ENCODE data around the gene GRHL3.
"Not testable (repeated sequence)": the region's sequence is repeated elsewhere in the genome, so short reads cannot be mapped to it uniquely, and the experiment has no call there.

The GRHL3 gene

GRCh38 chr1:24319312-24319863 lies at the start of gene GRHL3:
Gene GRHL3, plus strand, starts transcription at chr1:24319357. Its CDS starts 195 bp downstream, at chr1:24319552.
- DNase-seq (ENCODE audit: low read depth in 3 of 3) = no peak

- DNase-seq (ENCODE audit: low read depth in 3 of 3) = not testable (repeated sequence)
Measured at GRCh38 chr1:24274203-24275103, 44.7 kb upstream of the GRHL3 start.

GRCh38 chr1:24275104-24275410 lies 44.1 kb upstream of the GRHL3 start:
- no peak for DNase-seq (ENCODE audit: low read depth in 3 of 3)

DNA sequence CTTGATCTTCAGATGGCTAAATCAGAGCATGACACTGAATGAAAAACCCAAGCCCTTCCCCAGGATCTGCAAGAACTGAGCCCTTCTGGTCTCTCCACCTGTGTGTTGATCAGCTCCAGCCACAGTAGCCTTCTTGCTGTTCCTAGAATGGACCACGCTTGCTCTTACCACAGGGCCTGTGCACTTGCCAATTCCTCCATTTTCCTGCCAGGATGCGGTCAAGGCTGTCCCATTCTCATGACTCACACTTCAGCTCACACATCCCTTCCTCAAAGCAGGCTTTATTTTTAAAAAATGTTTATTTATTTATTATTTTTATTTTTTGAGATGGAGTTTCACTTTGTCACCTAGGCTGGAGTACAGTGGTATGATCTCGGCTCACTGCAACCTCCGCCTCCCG lies 43.6 kb upstream of the GRHL3 start:
- DNase-seq (ENCODE audit: low read depth in 3 of 3) = no peak

GRCh38 chr1:24276791-24277190 lies 42.4 kb upstream of the GRHL3 start:
- DNase-seq (ENCODE audit: low read depth in 3 of 3) = no peak

- DNase-seq (ENCODE audit: low read depth in 3 of 3) = no peak
Measured at GRCh38 chr1:24277420-24278169, 41.6 kb upstream of the GRHL3 start.

DNA sequence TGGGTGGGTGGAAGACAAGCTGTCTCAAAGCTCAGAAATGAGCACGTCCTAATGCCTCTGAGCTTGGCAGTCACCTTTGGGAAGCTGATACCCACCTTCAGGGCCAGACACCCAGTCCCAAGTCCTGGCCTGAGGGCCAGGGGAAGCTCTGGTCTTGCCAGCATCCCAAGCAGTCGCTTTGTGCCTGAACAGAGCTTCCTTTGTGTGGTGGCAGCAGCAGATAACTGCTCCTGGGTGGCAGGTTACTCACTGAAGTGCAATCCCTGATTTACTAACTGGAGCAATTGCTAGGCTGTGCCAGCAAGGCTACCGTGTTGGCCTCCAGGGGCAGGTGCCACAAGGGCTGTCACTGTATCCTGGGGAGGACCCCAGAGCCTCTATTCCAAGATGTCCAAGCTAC lies 40.4 kb upstream of the GRHL3 start:
- no peak for DNase-seq (ENCODE audit: low read depth in 3 of 3)

DNA sequence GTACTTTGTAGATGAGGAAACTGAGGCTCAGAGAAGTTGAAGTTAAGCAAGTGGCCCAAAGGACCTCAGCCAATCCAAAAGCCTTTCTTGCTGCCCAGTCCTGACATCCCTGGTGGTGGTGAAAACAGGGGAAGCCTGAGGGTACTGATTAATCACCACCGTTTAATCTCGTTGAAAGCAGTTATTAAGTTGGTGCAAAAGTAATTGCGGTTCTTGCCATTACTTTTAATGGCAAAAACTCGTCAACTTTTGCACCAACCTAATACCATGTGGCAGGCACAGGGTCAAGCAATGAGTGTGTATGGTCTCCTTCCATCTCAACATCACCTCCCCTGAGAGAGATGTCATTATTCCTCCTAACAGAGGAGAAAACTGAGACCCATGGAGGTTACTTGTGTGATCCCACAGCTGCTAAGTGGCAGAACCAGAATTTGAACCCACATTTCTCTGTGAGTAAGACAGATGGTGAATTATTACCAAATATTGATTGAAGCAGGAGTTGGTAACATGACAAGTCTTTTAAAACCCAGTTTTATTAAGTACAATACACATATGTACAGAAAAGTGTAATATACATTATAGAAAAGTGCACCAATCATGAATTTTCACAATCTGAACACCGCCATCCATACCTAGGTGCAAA lies 39.4 kb upstream of the GRHL3 start:
- DNase-seq (ENCODE audit: low read depth in 3 of 3) = no peak

- no peak for DNase-seq (ENCODE audit: low read depth in 3 of 3)
Measured at GRCh38 chr1:24281591-24281990, 37.6 kb upstream of the GRHL3 start.

- DNase-seq (ENCODE audit: low read depth in 3 of 3) = no peak
Measured at GRCh38 chr1:24282491-24282890, 36.7 kb upstream of the GRHL3 start.

GRCh38 chr1:24283326-24284155 lies 35.6 kb upstream of the GRHL3 start:
- DNase-seq (ENCODE audit: low read depth in 3 of 3) = no peak

DNA sequence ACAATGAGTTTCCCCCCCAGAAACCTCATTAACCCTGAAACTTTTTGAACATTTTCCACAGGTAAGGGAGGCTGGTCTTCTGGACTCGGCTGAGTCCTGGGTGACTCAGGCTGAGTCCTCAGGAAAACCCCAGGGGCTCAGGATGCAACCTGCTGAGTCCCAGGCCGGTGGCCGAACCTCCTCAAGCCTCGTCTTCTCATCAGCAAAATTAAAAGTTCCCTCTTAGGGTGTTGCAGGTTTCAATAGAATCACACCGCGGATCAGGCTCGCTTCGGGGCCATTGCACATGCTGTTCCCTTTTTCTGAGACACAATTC lies 35.0 kb upstream of the GRHL3 start:
- DNase-seq (ENCODE audit: low read depth in 3 of 3) = no peak

GRCh38 chr1:24285231-24285630 lies 33.9 kb upstream of the GRHL3 start:
- DNase-seq (ENCODE audit: low read depth in 3 of 3) = no peak

DNA sequence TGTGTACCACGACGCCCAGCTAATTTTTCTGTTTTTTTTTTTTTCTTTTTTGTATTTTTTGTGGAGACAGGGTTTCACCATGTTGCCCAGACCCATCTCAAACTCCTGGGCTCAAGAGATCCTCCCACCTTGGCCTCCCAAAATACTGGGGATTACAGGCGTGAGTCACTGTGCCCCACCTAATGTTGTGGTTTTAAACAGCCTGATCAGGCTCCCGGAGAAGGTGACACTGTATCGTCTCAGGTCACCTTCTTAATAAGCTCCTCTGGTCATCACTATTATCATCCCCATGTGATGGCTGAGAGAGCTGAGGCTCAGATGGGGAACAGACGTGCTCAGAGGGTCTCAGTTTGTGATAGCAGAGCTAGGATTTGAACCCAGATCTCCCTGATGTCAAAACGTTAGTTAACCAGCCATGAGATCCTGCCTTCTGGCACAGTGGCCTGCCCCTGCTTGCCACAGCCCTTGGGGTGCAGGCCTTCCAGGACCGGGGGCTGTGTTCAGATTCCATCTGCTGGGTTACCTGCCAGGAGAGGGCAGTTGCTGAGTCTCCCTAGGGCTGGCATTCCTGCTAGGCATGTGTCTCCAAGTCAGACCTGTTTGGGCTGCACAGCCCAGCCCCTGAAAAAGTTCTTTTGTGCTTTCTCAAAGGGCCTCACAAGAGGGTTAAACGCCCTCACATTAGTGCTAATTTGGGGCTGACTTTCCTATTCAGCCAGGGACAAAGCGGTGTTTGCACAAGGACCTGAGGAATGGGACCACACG lies 32.7 kb upstream of the GRHL3 start:
- DNase-seq (ENCODE audit: low read depth in 3 of 3) = no peak

DNA sequence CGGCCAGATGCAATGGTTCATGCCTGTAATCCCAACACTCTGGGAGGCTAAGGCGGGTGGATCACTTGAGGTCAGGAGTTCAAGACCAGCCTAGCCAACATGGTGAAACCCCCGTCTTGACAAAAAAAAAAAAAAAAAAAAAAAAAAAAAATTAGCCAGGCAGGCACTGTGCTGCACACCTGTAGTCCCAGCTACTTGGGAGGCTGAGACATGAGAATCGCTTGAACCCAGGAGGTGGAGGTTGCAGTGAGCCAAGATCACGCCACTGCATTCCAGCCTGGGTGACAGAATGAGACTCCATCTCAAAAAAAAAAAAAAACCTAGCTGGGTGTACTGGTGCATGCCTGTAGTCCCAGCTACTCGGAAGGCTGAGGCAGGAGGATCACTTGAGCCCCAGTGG lies 31.4 kb upstream of the GRHL3 start:
- not testable (repeated sequence) for DNase-seq (ENCODE audit: low read depth in 3 of 3)

DNA sequence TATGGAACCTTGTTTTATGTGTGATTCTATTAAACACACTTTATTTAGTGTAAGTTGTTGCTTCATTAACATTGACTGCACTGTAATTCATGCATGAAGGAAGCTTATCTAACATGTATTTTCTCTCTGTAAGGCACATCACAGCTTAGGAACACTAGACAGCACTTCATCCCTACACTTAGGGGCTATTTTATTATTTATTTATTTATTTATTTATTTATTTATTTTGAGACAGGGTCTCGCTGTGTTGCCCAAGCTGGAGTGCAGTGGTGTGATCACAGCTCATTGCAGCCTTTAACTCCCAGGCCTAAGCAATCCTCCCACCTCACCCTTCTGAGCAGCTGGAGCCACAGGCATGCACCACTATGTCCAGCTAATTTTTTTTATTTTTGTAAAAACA lies 30.7 kb upstream of the GRHL3 start:
- DNase-seq (ENCODE audit: low read depth in 3 of 3) = no peak

DNA sequence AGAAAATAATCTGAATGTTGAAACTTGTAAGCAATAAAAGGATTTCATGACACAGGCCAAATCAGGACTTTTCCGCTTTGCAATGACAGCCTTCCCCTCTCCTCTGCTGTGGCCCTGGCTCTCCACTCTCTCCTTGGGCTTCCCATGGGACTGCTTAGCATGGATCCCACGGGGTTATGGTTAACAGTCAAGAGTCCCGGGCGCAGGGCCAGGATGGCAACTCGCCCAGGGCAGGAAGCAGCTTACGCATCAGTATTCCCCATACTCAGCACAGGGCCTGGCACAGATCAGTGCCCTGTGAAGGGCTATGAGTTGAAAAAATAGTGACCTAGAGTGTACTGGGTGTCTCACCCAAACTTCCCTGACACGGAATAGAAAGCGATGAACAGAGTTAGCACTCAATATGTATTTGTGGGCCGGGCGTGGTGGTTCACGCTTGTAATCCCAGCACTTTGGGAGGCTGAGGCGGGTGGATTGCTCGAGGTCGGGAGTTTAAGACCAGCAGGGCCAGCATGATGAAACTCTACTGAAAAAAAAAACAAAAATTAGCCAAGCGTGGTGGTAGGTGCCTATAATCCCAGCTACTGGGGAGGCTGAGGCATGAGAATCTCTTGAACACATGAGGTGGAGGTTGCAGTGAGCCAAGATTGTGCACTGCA lies 29.1 kb upstream of the GRHL3 start:
- no peak for DNase-seq (ENCODE audit: low read depth in 3 of 3)

DNA sequence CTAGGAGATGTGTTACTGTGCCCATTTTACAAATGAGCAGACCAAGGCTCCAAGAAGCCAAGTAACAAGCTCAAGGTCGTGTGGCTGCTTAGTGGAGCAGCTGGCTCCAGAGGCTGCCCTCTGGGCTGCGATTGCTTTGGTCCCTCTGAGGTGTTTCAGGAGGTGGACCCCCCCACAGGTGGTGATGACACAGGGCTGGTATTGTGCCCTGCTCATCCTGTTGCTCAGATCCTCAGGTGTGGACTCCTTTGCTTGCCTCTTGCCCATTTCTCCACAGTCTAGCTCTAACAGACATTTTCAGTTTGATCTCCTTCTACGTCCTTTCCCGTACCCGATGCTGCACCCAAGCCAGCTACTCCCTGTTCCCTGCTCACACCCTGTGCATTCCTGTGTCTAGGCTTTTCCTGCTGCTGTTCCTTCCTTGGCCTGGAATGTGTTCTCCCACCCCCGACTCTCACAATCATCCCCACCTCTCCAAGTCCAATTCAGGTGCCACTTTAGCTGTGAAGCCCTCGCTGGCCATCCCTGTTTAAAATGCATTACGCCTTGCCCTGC lies 28.1 kb upstream of the GRHL3 start:
- DNase-seq (ENCODE audit: low read depth in 3 of 3) = no peak

GRCh38 chr1:24292103-24292502 lies 27.1 kb upstream of the GRHL3 start:
- no peak for DNase-seq (ENCODE audit: low read depth in 3 of 3)

DNA sequence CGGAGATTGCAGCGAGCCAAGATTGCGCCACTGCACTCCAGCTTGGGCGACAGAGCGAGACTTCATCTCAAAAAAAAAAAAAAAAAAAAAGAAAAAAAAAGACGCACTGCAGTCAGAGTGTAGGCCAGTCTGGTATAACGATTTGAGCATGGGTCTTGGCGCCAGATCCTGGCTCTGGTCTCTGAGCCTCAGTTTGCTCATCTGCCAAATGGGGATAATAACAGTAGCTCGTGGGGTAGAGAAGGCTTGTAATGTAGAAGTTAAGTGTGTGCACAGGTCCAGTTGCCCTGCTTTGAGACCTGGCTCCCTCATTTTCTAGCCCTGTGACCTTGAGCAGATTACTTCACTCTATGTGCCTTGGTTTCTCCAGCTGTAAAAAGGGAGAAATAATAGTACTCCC lies 26.3 kb upstream of the GRHL3 start:
- no peak for DNase-seq (ENCODE audit: low read depth in 3 of 3)
